Measurements from ENCODE around the gene JAML.

DNA sequence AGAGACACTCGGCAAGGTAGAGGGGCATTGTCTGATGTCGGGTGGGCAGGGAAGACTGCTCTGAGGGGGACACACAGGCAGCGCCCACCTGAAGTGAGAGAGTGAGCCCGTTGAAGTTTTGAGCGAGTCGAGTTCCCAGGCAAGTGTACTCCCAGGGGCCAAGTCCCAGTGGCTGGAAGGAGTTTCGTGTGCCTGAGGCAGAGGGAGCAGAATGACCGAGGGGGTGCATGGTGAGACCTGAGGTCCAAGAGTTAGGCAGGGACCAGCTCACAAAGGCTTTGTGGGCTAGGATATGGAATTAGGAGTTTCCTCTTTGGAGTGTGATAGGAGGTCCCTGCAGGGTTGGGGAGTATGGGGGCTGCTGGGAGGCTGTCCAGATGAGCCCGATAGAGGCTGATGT is 54.6 kb downstream of the JAML start:
- TF ChIP-seq POLR2AphosphoS5 (IDR thresholded peaks at IDR 0.05; ENCODE audit: low read depth) (no peak), EZH2 (IDR thresholded peaks at IDR 0.05; ENCODE audit: low read depth, unreplicated experiment) (no peak), CREB1 (CRISPR knock-in tag; IDR thresholded peaks at IDR 0.05; ENCODE audit: low read depth) (no peak)
- TF ChIP-seq, protein P1, sequence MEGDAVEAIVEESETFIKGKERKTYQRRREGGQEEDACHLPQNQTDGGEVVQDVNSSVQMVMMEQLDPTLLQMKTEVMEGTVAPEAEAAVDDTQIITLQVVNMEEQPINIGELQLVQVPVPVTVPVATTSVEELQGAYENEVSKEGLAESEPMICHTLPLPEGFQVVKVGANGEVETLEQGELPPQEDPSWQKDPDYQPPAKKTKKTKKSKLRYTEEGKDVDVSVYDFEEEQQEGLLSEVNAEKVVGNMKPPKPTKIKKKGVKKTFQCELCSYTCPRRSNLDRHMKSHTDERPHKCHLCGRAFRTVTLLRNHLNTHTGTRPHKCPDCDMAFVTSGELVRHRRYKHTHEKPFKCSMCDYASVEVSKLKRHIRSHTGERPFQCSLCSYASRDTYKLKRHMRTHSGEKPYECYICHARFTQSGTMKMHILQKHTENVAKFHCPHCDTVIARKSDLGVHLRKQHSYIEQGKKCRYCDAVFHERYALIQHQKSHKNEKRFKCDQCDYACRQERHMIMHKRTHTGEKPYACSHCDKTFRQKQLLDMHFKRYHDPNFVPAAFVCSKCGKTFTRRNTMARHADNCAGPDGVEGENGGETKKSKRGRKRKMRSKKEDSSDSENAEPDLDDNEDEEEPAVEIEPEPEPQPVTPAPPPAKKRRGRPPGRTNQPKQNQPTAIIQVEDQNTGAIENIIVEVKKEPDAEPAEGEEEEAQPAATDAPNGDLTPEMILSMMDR (conservative IDR thresholded peaks at IDR 0.05; ENCODE audit: low read depth in 2 of 2): no peak
- TF ChIP-seq, protein P2, sequence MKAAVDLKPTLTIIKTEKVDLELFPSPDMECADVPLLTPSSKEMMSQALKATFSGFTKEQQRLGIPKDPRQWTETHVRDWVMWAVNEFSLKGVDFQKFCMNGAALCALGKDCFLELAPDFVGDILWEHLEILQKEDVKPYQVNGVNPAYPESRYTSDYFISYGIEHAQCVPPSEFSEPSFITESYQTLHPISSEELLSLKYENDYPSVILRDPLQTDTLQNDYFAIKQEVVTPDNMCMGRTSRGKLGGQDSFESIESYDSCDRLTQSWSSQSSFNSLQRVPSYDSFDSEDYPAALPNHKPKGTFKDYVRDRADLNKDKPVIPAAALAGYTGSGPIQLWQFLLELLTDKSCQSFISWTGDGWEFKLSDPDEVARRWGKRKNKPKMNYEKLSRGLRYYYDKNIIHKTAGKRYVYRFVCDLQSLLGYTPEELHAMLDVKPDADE (IDR thresholded peaks at IDR 0.05): no peak
